ENCODE data around the gene FAS.

DNA sequence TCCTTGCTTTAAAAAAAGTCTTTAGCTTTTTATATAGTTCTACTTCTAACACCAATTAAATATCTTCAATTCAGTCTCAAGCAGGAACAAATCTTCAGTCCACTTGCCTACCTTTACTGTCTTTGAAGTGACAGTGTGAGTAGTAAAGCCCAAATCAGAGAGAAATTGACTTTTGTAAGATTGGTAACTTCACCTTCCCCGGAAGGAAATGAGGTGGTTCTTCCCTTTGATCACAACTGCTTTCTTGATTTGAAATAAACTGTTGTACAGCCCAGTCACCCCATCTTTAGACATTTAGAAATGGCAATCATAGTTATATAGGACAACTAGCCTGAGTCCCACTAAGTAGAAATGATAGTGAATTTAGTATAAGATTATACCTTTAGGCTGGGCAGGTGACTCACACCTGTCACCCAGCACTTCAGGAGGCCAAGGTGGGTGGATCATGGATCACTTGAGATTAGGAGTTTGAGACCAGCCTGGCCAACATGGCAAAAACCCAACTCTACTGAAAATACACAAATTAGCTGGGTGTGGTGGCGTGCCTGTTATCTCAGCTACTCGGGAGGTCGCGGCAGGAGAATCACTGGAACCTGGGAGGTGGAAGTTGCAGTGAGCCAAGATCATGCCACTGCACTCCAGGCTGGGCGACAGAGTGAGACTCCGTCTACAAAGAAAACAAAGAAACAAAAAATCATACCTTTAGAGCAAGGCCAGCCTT, 4.7 kb downstream of the FAS start:
- no peak for TF ChIP-seq POLR2A (IDR thresholded peaks at IDR 0.05)
- TF ChIP-seq, protein P1, sequence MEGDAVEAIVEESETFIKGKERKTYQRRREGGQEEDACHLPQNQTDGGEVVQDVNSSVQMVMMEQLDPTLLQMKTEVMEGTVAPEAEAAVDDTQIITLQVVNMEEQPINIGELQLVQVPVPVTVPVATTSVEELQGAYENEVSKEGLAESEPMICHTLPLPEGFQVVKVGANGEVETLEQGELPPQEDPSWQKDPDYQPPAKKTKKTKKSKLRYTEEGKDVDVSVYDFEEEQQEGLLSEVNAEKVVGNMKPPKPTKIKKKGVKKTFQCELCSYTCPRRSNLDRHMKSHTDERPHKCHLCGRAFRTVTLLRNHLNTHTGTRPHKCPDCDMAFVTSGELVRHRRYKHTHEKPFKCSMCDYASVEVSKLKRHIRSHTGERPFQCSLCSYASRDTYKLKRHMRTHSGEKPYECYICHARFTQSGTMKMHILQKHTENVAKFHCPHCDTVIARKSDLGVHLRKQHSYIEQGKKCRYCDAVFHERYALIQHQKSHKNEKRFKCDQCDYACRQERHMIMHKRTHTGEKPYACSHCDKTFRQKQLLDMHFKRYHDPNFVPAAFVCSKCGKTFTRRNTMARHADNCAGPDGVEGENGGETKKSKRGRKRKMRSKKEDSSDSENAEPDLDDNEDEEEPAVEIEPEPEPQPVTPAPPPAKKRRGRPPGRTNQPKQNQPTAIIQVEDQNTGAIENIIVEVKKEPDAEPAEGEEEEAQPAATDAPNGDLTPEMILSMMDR (IDR thresholded peaks at IDR 0.05) = no peak

All from thyroid gland (tissue), 4 donors.